PC-9 (cell line): ENCODE results near the gene NUP188. TPM values are rescaled to one million over a fixed set of nuclear protein-coding genes. Genes with fewer than 3 reads are reported as not detected.

Experiments
- BruUV-seq: library from RNA; stranded (reverse); fragments of 400-500 nt; replicated peaks from 2 replicates; lab custom pipeline; 2021; lab: Mats Ljungman, UMichigan
- CTCF ChIA-PET: fragments of 300-600 bp; sonication (Branson Sonifier 250); formaldehyde crosslinking; loops from one replicate; lab custom pipeline; 2022; ENCODE audit warnings: antibody characterized with exemption; lab: Charles Lee
- POLR2A ChIA-PET: fragments of 300-600 bp; sonication (Branson Sonifier 250); formaldehyde crosslinking; loops from one replicate; lab custom pipeline; 2022; ENCODE audit warnings: antibody characterized with exemption; ENCODE audit not compliant: unreplicated experiment; lab: Charles Lee
- DNase-seq, 2 experiments: peaks; one replicate each; pipeline versions ENCODE4 v3.0.0 to v3.0.0-alpha.2; 2015 to 2022; ENCODE audit warnings: mixed read lengths in 1 of 2
- H2AFZ ChIP-seq: fragments of 200-600 bp; sonication (generic); 2 replicates; pipeline ENCODE4 v1.8.1; 2017; ENCODE audit warnings: antibody characterized with exemption
- H3F3A ChIP-seq: fragments of 200-600 bp; sonication (generic); 2 replicates; pipeline ENCODE4 v1.8.1; 2017; ENCODE audit warnings: antibody characterized with exemption, mild to moderate bottlenecking, low read depth; ENCODE audit not compliant: insufficient read depth
- H3K27ac ChIP-seq: fragments of 200-600 bp; sonication (generic); 2 replicates; pipeline ENCODE4 v1.6.1; 2016; ENCODE audit warnings: mixed run types
- H3K27me3 ChIP-seq: fragments of 200-600 bp; sonication (generic); 2 replicates; pipeline ENCODE4 v1.6.1; 2016; ENCODE audit warnings: low read depth, mixed run types; ENCODE audit not compliant: insufficient read depth
- H3K36me3 ChIP-seq: fragments of 200-600 bp; sonication (generic); 2 replicates; pipeline ENCODE4 v1.6.1; 2016; ENCODE audit warnings: low read depth, mixed run types
- H3K4me1 ChIP-seq: fragments of 200-600 bp; sonication (generic); replicated peaks from 2 replicates; pipeline ENCODE4 v1.6.1; 2016; ENCODE audit warnings: mixed run types; ENCODE audit not compliant: insufficient read depth
- H3K4me2 ChIP-seq: fragments of 200-600 bp; sonication (generic); 2 replicates; pipeline ENCODE4 v1.6.1; 2017; ENCODE audit warnings: mixed run types
- H3K4me3 ChIP-seq: fragments of 200-600 bp; sonication (generic); 2 replicates; pipeline ENCODE4 v1.6.1; 2016; ENCODE audit warnings: mixed run types
- H3K79me2 ChIP-seq: fragments of 200-600 bp; sonication (generic); 2 replicates; pipeline ENCODE4 v1.6.1; 2017; ENCODE audit warnings: low read depth, mixed run types
- H3K9me2 ChIP-seq: fragments of 200-600 bp; sonication (generic); 2 replicates; pipeline ENCODE4 v1.8.1; 2017; ENCODE audit warnings: mild to moderate bottlenecking; ENCODE audit not compliant: insufficient read depth
- H3K9me3 ChIP-seq: fragments of 200-600 bp; sonication (generic); 2 replicates; pipeline ENCODE4 v1.8.1; 2016; ENCODE audit warnings: low read depth; ENCODE audit not compliant: insufficient read depth
- H4K20me1 ChIP-seq: fragments of 200-600 bp; sonication (generic); 2 replicates; pipeline ENCODE4 v1.8.1; 2017; ENCODE audit not compliant: insufficient read depth
- CTCF ChIP-seq: fragments of 200-600 bp; sonication (generic); conservative IDR thresholded peaks from 2 replicates; pipeline ENCODE4 v1.6.1; 2017; ENCODE audit warnings: mixed run types, antibody characterized with exemption, mild to moderate bottlenecking, moderate library complexity
- EZH2 ChIP-seq: fragments of 200-600 bp; sonication (generic); IDR thresholded peaks from 2 replicates; pipeline ENCODE4 v1.8.0; 2017; ENCODE audit warnings: antibody characterized with exemption, low read depth
- intact Hi-C: fragments of 100-400 bp; cut with micrococcal nuclease; formaldehyde crosslinking; loops from one replicate; pipeline ENCODE4 v1.10.0; 2022; ENCODE audit not compliant: unreplicated experiment
- total RNA-seq: library from RNA; stranded (reverse); gene quantifications from 2 replicates; pipeline ENCODE4 v1.2.3, GENCODE V29; 2021

Gene NUP188
- total RNA-seq, 1 experiment from 2014 or later, result 90.0 TPM

DNA sequence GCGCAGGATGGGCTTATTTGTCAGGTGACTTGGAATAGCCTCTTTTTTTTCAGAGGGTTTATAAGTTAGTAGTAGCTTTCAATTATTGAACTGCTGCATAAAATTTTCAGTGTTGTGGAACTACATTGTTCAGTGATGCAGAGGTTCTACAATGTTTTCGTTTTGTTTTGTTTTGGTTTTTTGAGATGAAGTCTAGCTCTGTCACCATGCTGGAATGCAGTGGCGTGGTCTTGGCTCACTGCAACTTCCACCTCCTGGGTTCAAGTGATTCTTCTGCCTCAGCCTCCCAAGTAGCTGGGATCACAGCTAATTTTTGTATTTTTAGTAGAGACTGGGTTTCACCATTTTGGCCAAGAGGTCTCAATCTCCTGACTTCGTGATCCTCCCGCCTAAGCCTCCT lies 22.0 kb downstream of the NUP188 start:
- no peak overlapping the region for H3K27ac ChIP-seq
- H3K36me3 ChIP-seq, result peaks cover 11% of the 10 kb centered on the region
- BruUV-seq, result no TSS peak
- H3K27me3 ChIP-seq, result no peaks in the 10 kb centered on the region
- H3K4me3 ChIP-seq, result no peak overlapping the region
- ChIA-PET POLR2A (no interaction called here), CTCF (no interaction called here)
- DNase-seq, result no peak
- H3F3A ChIP-seq, result no peaks in the 10 kb centered on the region
- no peaks in the 10 kb centered on the region; the same call in 1 of the 2 replicates for H4K20me1 ChIP-seq
- no peaks in the 10 kb centered on the region for H3K9me3 ChIP-seq
- no peak overlapping the region for H2AFZ ChIP-seq
- TF ChIP-seq CTCF (no peak), EZH2 (no peak)
- H3K4me2 ChIP-seq, result no peak overlapping the region
- intact Hi-C loops, result no loop called here
- H3K79me2 ChIP-seq, result no peaks in the 10 kb centered on the region
- no peaks in the 10 kb centered on the region for H3K4me1 ChIP-seq
- H3K9me2 ChIP-seq, result no peaks in the 10 kb centered on the region

DNA sequence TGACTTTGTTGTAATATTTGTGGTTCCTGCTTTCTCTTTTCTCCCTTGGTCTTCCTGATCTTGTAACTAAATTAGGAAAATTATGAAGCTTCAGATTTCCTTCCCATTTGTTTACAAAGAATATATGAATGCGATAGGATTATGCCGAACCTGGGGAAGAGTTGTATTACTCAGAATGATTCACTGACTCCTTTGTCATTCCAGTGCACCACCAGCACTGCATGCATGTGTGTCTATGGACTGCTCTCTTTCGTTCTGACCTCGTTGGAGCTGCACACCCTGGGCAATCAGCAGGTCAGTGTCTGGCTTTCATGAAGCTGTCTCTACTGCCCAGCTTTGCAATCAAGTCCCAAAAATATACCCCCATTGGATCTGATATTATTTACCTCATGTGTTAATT lies 25.5 kb downstream of the NUP188 start:
- H3K9me3 ChIP-seq, result no peaks in the 10 kb centered on the region
- H4K20me1 ChIP-seq, result no peaks in the 10 kb centered on the region; the same call in 1 of the 2 replicates
- H3K9me2 ChIP-seq, result no peaks in the 10 kb centered on the region
- ChIA-PET POLR2A (no interaction called here), CTCF (no interaction called here)
- H3K4me1 ChIP-seq, result no peaks in the 10 kb centered on the region
- H3K27ac ChIP-seq, result 0 out of 2 replicates have a peak overlapping the region, but pooled peaks have one; percentile 18
- no peaks in the 10 kb centered on the region for H3K79me2 ChIP-seq
- no peak overlapping the region for H2AFZ ChIP-seq
- intact Hi-C loops, result no loop called here
- no TSS peak for BruUV-seq
- H3K27me3 ChIP-seq, result no peaks in the 10 kb centered on the region
- TF ChIP-seq EZH2 (no peak), CTCF (no peak)
- peaks cover 18% of the 10 kb centered on the region for H3K36me3 ChIP-seq
- no peak overlapping the region for H3K4me3 ChIP-seq
- no peaks in the 10 kb centered on the region for H3F3A ChIP-seq
- peak in 1 of 2 experiments; percentile 8 for DNase-seq
- H3K4me2 ChIP-seq, result no peak overlapping the region

DNA sequence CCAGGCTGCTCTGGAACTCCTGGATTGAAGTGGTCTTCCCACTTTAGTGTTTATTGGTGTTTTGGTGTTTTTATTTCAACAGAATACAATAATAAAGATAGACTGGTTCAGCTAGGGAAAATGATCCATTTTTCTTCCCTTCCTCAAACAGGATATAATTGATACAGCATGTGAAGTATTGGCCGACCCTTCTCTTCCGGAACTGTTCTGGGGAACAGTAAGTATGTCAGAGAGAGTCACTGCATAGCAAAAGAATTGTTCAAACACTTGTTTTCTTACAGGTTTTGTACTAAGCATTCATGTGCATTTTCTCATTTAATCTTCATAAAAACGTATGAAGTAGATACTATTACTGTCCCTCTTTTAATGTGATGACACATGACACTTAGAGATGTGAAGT lies 31.6 kb downstream of the NUP188 start:
- Histone ChIP-seq H3K9me2 (no peaks in the 10 kb centered on the region), H3K4me3 (no peak overlapping the region), H3K27me3 (no peaks in the 10 kb centered on the region), H3K36me3 (peaks cover 25% of the 10 kb centered on the region), H4K20me1 (no peaks in the 10 kb centered on the region), H2AFZ (no peak overlapping the region), H3K27ac (no peak overlapping the region), H3K9me3 (no peaks in the 10 kb centered on the region), H3K4me2 (no peak overlapping the region), H3K4me1 (no peaks in the 10 kb centered on the region), H3K79me2 (no peaks in the 10 kb centered on the region), H3F3A (no peaks in the 10 kb centered on the region)
- TF ChIP-seq EZH2, result no peak
- no peak for TF ChIP-seq CTCF
- ChIA-PET POLR2A (no interaction called here), CTCF (no interaction called here)
- BruUV-seq, result no TSS peak
- DNase-seq, result no peak
- intact Hi-C loops, result no loop called here
